ENCODE results near the gene FAM47A. TPM values are rescaled to one million over a fixed set of nuclear protein-coding genes. Genes with fewer than 3 reads are reported as not detected.

The FAM47A gene
- total and polyA plus RNA-seq, 12 donors, result not detected

DNA sequence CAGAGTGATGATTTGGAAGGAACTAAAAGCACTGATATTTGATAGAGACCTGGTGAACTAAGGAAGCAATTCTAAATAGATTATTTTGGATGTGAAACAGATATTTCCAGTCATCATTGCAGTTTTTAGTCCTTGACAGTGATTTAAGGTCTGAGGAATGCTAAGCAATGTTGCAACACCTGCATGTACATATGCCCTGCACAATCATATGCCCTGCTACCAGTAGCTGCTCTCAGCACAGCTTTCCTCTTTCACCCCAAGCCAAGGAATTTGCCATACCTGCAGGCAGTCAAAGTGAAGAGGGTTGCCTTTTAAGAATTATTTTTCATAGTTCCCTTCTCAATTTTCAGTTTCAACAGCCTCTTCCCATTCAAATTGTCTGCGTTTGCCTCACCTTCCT is 8.7 kb upstream of the FAM47A start:
- TF ChIP-seq POLR2A (IDR thresholded peaks at IDR 0.05), result no peak
- TF ChIP-seq, protein P1, sequence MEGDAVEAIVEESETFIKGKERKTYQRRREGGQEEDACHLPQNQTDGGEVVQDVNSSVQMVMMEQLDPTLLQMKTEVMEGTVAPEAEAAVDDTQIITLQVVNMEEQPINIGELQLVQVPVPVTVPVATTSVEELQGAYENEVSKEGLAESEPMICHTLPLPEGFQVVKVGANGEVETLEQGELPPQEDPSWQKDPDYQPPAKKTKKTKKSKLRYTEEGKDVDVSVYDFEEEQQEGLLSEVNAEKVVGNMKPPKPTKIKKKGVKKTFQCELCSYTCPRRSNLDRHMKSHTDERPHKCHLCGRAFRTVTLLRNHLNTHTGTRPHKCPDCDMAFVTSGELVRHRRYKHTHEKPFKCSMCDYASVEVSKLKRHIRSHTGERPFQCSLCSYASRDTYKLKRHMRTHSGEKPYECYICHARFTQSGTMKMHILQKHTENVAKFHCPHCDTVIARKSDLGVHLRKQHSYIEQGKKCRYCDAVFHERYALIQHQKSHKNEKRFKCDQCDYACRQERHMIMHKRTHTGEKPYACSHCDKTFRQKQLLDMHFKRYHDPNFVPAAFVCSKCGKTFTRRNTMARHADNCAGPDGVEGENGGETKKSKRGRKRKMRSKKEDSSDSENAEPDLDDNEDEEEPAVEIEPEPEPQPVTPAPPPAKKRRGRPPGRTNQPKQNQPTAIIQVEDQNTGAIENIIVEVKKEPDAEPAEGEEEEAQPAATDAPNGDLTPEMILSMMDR (IDR thresholded peaks at IDR 0.05), result no peak
- WGBS, 4 donors, result 35 to 77% (median 60%) methylated on average over 1 of the region's 1 CpG
- DNase-seq, result no peak
- Histone ChIP-seq H3K4me3 (no peak overlapping the region), H3K9me3 (replicated peaks in 1 of 3) (no peaks in the 10 kb centered on the region), H3K27ac (no peak overlapping the region), H3K4me1 (replicated peaks in 1 of 2) (no peaks in the 10 kb centered on the region), H3K27me3 (no peaks in the 10 kb centered on the region), H3K36me3 (replicated peaks in 1 of 2) (no peaks in the 10 kb centered on the region)
- intact Hi-C loops (cut with DNase I), result no loop called here

DNA sequence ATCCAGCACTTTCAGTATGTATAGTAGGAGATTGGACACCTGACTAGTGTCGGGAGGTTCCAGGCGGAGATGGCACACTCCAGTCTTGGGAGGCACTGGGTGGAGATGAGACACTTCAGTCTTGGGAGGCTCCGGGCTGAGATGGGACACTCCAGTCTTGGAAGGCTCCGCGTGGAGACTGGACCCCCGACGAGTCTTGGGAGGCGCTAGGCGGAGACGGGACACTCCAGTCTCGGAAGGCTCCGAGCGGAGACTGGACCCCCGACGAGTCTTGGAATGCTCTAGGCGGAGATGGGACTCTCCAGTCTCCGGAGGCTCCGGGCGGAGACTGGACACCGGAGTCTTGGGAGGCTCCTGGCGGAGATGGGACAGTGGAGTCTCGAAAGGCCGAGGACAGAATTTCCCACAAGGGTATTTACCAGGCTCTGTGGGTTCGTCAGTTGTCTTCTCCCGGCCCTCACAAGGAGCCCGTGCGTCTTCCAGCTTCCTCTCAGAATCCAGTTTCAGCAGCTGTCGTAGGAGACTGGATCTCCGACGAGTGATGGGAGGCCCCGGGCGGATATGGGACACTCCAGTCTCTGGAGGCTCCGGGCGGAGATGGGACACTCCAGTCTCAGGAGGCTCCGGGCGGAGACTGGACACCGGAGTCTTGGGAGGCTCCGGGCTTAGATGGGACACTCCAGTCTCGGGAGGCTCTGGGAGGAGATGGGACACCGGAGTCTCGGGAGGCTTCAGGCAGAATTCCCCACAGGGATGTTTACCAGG is 952 bp downstream of the FAM47A start:
- DNase-seq, result no peak
- Histone ChIP-seq H3K36me3 (replicated peaks in 1 of 2) (no peaks in the 10 kb centered on the region), H3K27ac (no peak overlapping the region), H3K9me3 (replicated peaks in 1 of 3) (no peaks in the 10 kb centered on the region), H3K27me3 (no peaks in the 10 kb centered on the region), H3K4me1 (replicated peaks in 1 of 2) (no peaks in the 10 kb centered on the region), H3K4me3 (no peak overlapping the region)
- no peak for TF ChIP-seq POLR2A (IDR thresholded peaks at IDR 0.05)
- TF ChIP-seq, protein P1 (IDR thresholded peaks at IDR 0.05), result no peak
- WGBS, 4 donors, result 85 to 95% (median 93%) methylated on average over 25 to 41 of the region's 41 CpGs
- intact Hi-C loops (cut with DNase I), result no loop called here

DNA sequence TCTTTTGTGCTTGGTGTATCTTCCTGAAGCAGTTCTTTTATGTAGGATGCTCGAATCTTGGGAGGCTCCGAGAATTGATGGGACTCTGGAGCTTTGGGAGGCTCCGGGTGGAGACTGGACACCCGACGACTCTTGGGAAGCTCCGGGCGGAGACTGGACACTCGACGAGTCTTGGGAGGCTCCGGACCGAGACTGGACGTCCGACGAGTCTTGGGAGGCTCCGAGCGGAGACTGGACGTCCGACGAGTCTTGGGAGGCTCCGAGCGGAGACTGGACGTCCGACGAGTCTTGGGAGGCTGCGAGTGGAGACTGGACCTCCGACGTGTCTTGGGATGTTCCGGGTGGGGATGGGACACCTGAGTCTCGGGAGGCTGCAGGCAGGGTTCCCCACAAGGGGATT is 1.6 kb downstream of the FAM47A start:
- 78 to 91% (median 90%) methylated on average over 6 to 29 of the region's 29 CpGs for WGBS, 4 donors
- Histone ChIP-seq H3K9me3 (replicated peaks in 1 of 3) (no peaks in the 10 kb centered on the region), H3K27ac (no peak overlapping the region), H3K36me3 (replicated peaks in 1 of 2) (no peaks in the 10 kb centered on the region), H3K4me3 (no peak overlapping the region), H3K4me1 (replicated peaks in 1 of 2) (no peaks in the 10 kb centered on the region), H3K27me3 (no peaks in the 10 kb centered on the region)
- no peak for DNase-seq
- TF ChIP-seq, protein P1 (IDR thresholded peaks at IDR 0.05), result no peak
- no peak for TF ChIP-seq POLR2A (IDR thresholded peaks at IDR 0.05)
- intact Hi-C loops (cut with DNase I), result no loop called here

DNA sequence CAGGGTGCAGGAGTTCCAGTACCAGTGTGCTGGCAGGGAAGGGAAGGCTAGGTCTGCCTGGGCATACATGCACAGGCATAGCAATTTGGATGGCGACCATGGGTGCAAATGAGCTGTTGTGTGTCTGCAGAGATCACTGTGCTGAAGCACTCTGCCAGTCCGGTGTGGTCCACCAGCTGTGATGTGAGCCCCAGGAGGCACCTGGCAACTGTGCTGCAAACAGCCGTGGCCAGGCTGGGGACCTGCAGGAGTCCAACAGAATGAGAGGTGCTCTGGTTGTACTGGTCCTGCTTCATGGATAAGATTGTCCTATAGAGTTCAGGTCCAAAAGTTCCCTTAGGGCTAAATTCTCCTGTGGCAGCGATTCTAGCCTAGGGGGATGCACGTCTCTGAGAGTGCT is 6.1 kb downstream of the FAM47A start:
- DNase-seq, result no peak
- 67 to 89% (median 84%) methylated on average over 4 to 5 of the region's 5 CpGs for WGBS, 4 donors
- H3K9me3 ChIP-seq (replicated peaks in 1 of 3), result no peaks in the 10 kb centered on the region
- no peak overlapping the region for H3K4me3 ChIP-seq
- no peak overlapping the region for H3K27ac ChIP-seq
- intact Hi-C loops (cut with DNase I), result no loop called here
- H3K27me3 ChIP-seq, result no peaks in the 10 kb centered on the region
- no peaks in the 10 kb centered on the region for H3K4me1 ChIP-seq (replicated peaks in 1 of 2)
- H3K36me3 ChIP-seq (replicated peaks in 1 of 2), result no peaks in the 10 kb centered on the region
- TF ChIP-seq POLR2A (IDR thresholded peaks at IDR 0.05), result no peak
- TF ChIP-seq, protein P1 (IDR thresholded peaks at IDR 0.05), result no peak
